Measurements from ENCODE around the gene PRAC2.
"Not testable (repeated sequence)": the region's sequence is repeated elsewhere in the genome, so short reads cannot be mapped to it uniquely, and the experiment has no call there.

Gene PRAC2

DNA sequence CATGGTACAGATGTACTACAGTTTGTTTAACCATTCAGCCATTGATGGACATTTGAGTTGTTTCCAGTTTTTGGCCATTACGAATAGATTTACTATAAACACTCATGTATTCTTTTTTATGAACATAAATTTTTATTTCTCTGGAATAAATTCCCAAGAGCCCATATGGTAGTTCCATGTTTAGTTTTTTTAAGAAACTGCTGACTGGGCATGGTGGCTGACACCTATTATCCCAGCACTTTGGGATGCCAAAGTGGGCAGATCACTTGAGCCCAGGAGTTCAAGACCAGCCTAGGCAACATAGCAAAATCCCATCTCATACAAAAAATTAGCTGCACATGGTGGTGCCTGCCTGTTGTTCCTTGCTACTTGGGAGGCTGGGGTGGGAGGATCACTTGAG lies 30.9 kb upstream of the PRAC2 start:
- no peak overlapping the region for H3K4me3 ChIP-seq (ENCODE audit: low read depth, low read length)
- no peak for TF ChIP-seq CTCF (IDR thresholded peaks at IDR 0.05; ENCODE audit: low read depth, low read length, missing control alignments)
- DNase-seq (ENCODE audit: low read depth), result no peak

DNA sequence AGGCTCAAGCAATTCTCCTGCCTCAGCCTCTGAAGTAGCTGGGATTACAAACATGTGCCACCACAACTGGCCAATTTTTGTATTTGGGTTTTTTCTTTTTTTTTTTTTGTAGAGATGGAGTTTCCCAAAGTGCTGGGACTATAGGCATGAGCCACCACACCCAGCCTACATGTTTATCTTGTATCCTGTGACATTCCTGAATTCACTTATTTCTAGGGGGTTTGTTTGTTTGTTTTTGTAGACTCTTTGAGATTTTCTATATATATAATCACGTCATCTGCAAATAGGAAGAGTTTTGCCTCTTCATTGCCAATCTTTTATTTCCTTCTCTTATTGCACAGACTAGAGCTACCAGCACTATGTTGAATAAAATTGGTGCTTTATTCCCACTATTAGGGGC lies 29.8 kb upstream of the PRAC2 start:
- H3K4me3 ChIP-seq (ENCODE audit: low read depth, low read length), result no peak overlapping the region
- DNase-seq (ENCODE audit: low read depth), result no peak
- TF ChIP-seq CTCF (IDR thresholded peaks at IDR 0.05; ENCODE audit: low read depth, low read length, missing control alignments), result no peak

- DNase-seq (ENCODE audit: low read depth), result no peak
- H3K4me3 ChIP-seq (ENCODE audit: low read depth, low read length), result no peak overlapping the region
- no peak for TF ChIP-seq CTCF (IDR thresholded peaks at IDR 0.05; ENCODE audit: low read depth, low read length, missing control alignments)
Observed at GRCh38 chr17:48701864-48702532, 21.0 kb upstream of the PRAC2 start.

DNA sequence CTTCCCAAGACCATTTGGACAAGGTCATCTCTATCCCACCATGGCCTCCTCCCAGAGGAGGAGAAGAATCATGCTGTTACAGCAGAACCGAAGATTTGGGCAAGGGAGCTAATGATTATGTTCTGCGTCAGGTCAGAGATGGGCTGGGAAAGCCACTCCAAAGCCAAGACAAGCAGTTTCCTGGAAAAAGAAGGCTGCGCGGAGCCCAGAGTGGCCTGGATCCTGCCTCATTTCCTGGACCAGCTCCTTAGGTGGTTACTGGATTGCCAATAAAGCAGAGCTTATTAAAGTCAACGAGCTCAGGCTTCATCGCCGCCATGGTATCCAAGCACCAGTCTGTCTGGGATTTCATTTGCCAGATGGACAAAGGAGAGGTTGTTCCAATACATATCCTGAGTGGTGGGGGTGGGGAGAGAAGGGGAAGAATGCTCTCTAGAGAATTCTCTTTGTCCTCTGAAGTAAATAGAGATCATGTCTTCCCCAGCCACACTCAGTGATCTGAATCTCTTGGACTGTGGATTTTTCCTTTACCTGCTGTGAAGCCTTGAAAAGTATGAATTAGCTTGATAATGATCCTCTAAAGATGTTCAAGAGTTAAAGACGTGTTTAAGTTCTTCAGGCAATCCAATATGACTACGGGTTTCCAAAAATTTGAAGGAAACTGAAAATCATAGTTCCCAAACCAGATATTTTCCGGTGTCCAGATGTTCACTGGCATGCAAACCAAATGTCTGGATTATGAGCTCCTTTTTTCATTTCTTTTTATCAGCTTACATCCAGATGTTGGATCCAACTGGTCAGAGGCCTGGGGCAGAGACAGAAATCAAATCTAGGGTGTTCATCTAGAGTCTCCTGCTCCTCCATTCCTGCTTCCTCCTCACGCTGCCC lies 18.4 kb upstream of the PRAC2 start:
- H3K4me3 ChIP-seq (ENCODE audit: low read depth, low read length), result no peak overlapping the region
- no peak for DNase-seq (ENCODE audit: low read depth)
- TF ChIP-seq CTCF (IDR thresholded peaks at IDR 0.05; ENCODE audit: low read depth, low read length, missing control alignments), result no peak

GRCh38 chr17:48711128-48711527 lies 11.9 kb upstream of the PRAC2 start:
- TF ChIP-seq CTCF (IDR thresholded peaks at IDR 0.05; ENCODE audit: low read depth, low read length, missing control alignments), result no peak
- no peak overlapping the region for H3K4me3 ChIP-seq (ENCODE audit: low read depth, low read length)
- no peak for DNase-seq (ENCODE audit: low read depth)

- H3K4me3 ChIP-seq (ENCODE audit: low read depth, low read length), result no peak overlapping the region
- no peak for DNase-seq (ENCODE audit: low read depth)
- TF ChIP-seq CTCF (IDR thresholded peaks at IDR 0.05; ENCODE audit: low read depth, low read length, missing control alignments), result no peak
Observed at GRCh38 chr17:48715496-48716399, 7.2 kb upstream of the PRAC2 start.

DNA sequence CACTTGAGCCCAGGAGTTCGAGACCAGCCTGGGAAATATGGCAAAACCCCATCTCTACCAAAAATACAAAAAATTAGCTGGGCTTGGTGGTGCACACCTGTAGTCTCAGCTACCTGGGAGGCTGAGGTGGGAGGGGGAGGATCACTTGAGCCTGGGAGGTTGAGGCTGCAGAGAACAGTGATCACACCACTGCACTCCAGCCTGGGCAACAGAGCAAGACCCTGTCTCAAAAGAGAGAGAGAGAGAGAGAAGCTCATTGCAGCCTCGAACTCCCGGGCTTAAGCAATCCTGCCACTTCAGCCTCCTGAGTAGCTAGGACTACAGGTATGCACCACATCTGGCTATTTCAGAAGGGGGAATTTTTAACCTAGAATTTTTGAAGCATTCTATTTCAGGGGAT lies 6.4 kb upstream of the PRAC2 start:
- DNase-seq (ENCODE audit: low read depth); H3K4me3 ChIP-seq (ENCODE audit: low read depth, low read length): not testable (repeated sequence)
